HepG2 (cell line): ENCODE measurements around the gene TMEM167B. TPM values are rescaled to one million over a fixed set of nuclear protein-coding genes. Genes with fewer than 3 reads are reported as not detected.
A peak's percentile ranks its signal among the peaks of the same experiment; 100 is the strongest.

ENCODE experiments used
- GABPB1 ChIP-seq: IDR thresholded peaks from 2 replicates; pipeline ENCODE4 v1.6.1; 2016; ENCODE audit warnings: mild to moderate bottlenecking, missing genetic modification reagents, moderate library complexity, missing compliant biosample characterization
- HOXA5 ChIP-seq: sonication (generic); formaldehyde crosslinking; IDR thresholded peaks from 2 replicates; pipeline ENCODE4 v1.4.0; 2020; ENCODE audit warnings: missing genetic modification reagents
- ISL2 ChIP-seq: sonication (generic); formaldehyde crosslinking; IDR thresholded peaks from 2 replicates; pipeline ENCODE4 v1.5.0; 2020; ENCODE audit warnings: missing genetic modification reagents
- MIER2 ChIP-seq: IDR thresholded peaks from 2 replicates; pipeline ENCODE4 v1.6.1; 2016; ENCODE audit warnings: missing biosample characterization, missing genetic modification reagents
- NAIF1 ChIP-seq: sonication (generic); formaldehyde crosslinking; IDR thresholded peaks from 2 replicates; pipeline ENCODE4 v1.5.0; 2020; ENCODE audit warnings: mild to moderate bottlenecking, missing genetic modification reagents, borderline replicate concordance
- SMARCC2 ChIP-seq: fragments of 450-650 bp; IDR thresholded peaks from 2 replicates; pipeline ENCODE4 v1.6.1; 2017; ENCODE audit warnings: antibody characterized with exemption, mild to moderate bottlenecking
- SSRP1 ChIP-seq: IDR thresholded peaks from 2 replicates; pipeline ENCODE4 v1.6.1; 2016; ENCODE audit warnings: control low read depth
- TEAD3 ChIP-seq: optimal IDR thresholded peaks from 2 replicates; pipeline ENCODE3; 2016; ENCODE audit warnings: borderline replicate concordance
- TSC22D2 ChIP-seq: sonication (generic); formaldehyde crosslinking; IDR thresholded peaks from 2 replicates; pipeline ENCODE4 v1.5.1; 2020; ENCODE audit warnings: missing genetic modification reagents, mild to moderate bottlenecking, borderline replicate concordance
- WIZ ChIP-seq: sonication (generic); formaldehyde crosslinking; IDR thresholded peaks from 2 replicates; pipeline ENCODE4 v1.5.1; 2020; ENCODE audit warnings: mild to moderate bottlenecking, missing genetic modification reagents
- ZFYVE20 ChIP-seq: sonication (generic); formaldehyde crosslinking; IDR thresholded peaks from 2 replicates; pipeline ENCODE4 v1.8.0; 2023; ENCODE audit warnings: low read depth, mild to moderate bottlenecking, moderate library complexity, missing genetic modification reagents, borderline replicate concordance
- ZNF343 ChIP-seq: sonication (generic); formaldehyde crosslinking; IDR thresholded peaks from 2 replicates; pipeline ENCODE4 v1.4.0; 2020; ENCODE audit warnings: mild to moderate bottlenecking, missing genetic modification reagents
- ZNF510 ChIP-seq: sonication (generic); formaldehyde crosslinking; IDR thresholded peaks from 2 replicates; pipeline ENCODE4 v1.4.0; 2020; ENCODE audit warnings: low read depth, mild to moderate bottlenecking, missing genetic modification reagents
- ZNF615 ChIP-seq: sonication (generic); formaldehyde crosslinking; IDR thresholded peaks from 2 replicates; pipeline ENCODE4 v1.5.0; 2020; ENCODE audit warnings: mild to moderate bottlenecking, missing genetic modification reagents, borderline replicate concordance
- polyA plus RNA-seq, 8 experiments: library from polyadenylated mRNA; depleted of rRNA in 3 of 8; stranded (reverse) in 7 of 8; unstranded in 1 of 8; fragments of >200 nt; fragmentation: Illumina TruSeq in 4 of 8; extraction: Trizol in 4 of 8; gene quantifications; 2 replicates each; pipeline versions ENCODE4 v1.2.1 to v1.2.3, GENCODE V29; 2011 to 2016; ENCODE audit warnings: low read depth in 4 of 8, missing spikeins in 1 of 8, mixed read lengths in 1 of 8; ENCODE audit not compliant: insufficient read depth in 1 of 8
- total RNA-seq, 5 experiments: library from RNA; depleted of rRNA; stranded (reverse); fragments of >200 nt; fragmentation: Illumina TruSeq; extraction: Trizol; gene quantifications; 2 replicates each; pipeline ENCODE4 v1.2.3, GENCODE V29; 2016; ENCODE audit warnings: low read depth in 1 of 5
- TF ChIP-seq, protein P1 (sequence below): sonication (generic); formaldehyde crosslinking; IDR thresholded peaks from 2 replicates; pipeline ENCODE4 v1.4.0; 2020; ENCODE audit warnings: missing genetic modification reagents
- TF ChIP-seq, protein P2 (sequence below): IDR thresholded peaks from 2 replicates; pipeline ENCODE4 v1.6.1; 2016; ENCODE audit warnings: mild to moderate bottlenecking
- TF ChIP-seq, protein P3 (sequence below): sonication (generic); IDR thresholded peaks from 2 replicates; pipeline ENCODE4 v1.6.1; 2016; ENCODE audit warnings: low read depth, borderline replicate concordance
- TF ChIP-seq, protein P4 (sequence below): sonication (generic); formaldehyde crosslinking; IDR thresholded peaks from 2 replicates; pipeline ENCODE4 v1.4.0; 2020; ENCODE audit warnings: missing genetic modification reagents

Gene TMEM167B
- total and polyA plus RNA-seq, 2 of the 13 experiments (the other 11 are each of a cell fraction or from before 2014, with no cell fraction given): 9.5 to 22.4 TPM

DNA sequence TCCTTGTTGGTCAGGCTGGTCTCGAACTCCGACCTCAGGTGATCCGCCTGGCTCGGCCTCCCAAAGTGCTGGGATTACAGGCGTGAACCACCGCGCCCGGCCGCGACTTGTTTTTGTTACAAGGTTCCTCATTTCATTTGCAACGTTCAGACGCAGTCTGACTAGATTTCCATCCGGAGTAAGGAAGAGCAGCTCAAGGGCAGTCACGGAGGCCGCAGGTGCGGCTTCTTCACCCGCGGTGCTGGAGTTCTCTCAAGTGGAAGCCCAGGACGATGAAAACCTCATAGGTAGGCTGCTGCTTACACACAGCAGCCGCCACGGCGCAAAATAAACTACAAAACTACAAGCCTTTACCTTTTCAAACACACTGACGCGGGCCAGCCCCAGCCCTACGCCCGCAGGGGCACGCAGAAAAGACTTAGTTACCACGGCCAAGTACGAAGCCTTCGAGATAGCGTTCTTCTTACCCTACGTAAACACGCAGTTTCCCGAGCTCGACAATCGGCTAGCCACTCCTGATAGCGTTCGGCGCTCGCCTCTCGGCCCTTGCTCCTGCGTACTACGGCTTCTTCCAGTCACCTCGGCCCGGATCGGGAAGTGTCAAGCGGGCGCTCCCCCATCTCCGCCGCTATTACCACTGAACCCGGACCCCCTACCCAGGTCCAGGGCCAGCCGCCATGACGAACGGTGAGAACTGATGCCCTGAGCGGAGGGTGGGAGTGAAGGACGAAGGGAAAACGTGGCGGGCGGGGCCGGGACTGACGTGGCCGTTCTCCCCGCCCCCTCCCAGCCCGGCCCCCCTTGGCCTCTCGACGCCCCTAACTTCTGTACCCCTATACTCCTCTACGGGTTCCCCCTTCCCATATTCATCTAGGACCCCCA lies at the start of gene TMEM167B (continued):
- TF ChIP-seq, protein P1, sequence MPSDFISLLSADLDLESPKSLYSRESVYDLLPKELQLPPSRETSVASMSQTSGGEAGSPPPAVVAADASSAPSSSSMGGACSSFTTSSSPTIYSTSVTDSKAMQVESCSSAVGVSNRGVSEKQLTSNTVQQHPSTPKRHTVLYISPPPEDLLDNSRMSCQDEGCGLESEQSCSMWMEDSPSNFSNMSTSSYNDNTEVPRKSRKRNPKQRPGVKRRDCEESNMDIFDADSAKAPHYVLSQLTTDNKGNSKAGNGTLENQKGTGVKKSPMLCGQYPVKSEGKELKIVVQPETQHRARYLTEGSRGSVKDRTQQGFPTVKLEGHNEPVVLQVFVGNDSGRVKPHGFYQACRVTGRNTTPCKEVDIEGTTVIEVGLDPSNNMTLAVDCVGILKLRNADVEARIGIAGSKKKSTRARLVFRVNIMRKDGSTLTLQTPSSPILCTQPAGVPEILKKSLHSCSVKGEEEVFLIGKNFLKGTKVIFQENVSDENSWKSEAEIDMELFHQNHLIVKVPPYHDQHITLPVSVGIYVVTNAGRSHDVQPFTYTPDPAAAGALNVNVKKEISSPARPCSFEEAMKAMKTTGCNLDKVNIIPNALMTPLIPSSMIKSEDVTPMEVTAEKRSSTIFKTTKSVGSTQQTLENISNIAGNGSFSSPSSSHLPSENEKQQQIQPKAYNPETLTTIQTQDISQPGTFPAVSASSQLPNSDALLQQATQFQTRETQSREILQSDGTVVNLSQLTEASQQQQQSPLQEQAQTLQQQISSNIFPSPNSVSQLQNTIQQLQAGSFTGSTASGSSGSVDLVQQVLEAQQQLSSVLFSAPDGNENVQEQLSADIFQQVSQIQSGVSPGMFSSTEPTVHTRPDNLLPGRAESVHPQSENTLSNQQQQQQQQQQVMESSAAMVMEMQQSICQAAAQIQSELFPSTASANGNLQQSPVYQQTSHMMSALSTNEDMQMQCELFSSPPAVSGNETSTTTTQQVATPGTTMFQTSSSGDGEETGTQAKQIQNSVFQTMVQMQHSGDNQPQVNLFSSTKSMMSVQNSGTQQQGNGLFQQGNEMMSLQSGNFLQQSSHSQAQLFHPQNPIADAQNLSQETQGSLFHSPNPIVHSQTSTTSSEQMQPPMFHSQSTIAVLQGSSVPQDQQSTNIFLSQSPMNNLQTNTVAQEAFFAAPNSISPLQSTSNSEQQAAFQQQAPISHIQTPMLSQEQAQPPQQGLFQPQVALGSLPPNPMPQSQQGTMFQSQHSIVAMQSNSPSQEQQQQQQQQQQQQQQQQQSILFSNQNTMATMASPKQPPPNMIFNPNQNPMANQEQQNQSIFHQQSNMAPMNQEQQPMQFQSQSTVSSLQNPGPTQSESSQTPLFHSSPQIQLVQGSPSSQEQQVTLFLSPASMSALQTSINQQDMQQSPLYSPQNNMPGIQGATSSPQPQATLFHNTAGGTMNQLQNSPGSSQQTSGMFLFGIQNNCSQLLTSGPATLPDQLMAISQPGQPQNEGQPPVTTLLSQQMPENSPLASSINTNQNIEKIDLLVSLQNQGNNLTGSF (CRISPR knock-in tag): 0 out of 2 replicates have a peak, but pooled peaks have one; percentile 29
- TF ChIP-seq WIZ (CRISPR knock-in tag) (peak; percentile 85; the same call in 1 of the 2 replicates), TEAD3 (CRISPR knock-in tag) (peak; percentile 71), ISL2 (CRISPR knock-in tag) (peak; percentile 27; the same call in 1 of the 2 replicates), TSC22D2 (peak; percentile 50; the same call in 1 of the 2 replicates), HOXA5 (CRISPR knock-in tag) (peak; percentile 36; the same call in 1 of the 2 replicates), GABPB1 (CRISPR knock-in tag) (peak; percentile 87), ZNF615 (no peak; the same call in 1 of the 2 replicates), SMARCC2 (no peak), NAIF1 (CRISPR knock-in tag) (peak; percentile 98), SSRP1 (CRISPR knock-in tag) (no peak), ZFYVE20 (CRISPR knock-in tag) (no peak), ZNF343 (CRISPR knock-in tag) (no peak), MIER2 (CRISPR knock-in tag) (peak; percentile 57; the same call in 1 of the 2 replicates), ZNF510 (no peak; the same call in 1 of the 2 replicates)
- TF ChIP-seq, protein P2, sequence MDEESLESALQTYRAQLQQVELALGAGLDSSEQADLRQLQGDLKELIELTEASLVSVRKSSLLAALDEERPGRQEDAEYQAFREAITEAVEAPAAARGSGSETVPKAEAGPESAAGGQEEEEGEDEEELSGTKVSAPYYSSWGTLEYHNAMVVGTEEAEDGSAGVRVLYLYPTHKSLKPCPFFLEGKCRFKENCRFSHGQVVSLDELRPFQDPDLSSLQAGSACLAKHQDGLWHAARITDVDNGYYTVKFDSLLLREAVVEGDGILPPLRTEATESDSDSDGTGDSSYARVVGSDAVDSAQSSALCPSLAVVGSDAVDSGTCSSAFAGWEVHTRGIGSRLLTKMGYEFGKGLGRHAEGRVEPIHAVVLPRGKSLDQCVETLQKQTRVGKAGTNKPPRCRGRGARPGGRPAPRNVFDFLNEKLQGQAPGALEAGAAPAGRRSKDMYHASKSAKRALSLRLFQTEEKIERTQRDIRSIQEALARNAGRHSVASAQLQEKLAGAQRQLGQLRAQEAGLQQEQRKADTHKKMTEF: peak; percentile 84
- TF ChIP-seq, protein P3, sequence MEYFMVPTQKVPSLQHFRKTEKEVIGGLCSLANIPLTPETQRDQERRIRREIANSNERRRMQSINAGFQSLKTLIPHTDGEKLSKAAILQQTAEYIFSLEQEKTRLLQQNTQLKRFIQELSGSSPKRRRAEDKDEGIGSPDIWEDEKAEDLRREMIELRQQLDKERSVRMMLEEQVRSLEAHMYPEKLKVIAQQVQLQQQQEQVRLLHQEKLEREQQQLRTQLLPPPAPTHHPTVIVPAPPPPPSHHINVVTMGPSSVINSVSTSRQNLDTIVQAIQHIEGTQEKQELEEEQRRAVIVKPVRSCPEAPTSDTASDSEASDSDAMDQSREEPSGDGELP: no peak; the same call in 1 of the 2 replicates
- TF ChIP-seq, protein P4, sequence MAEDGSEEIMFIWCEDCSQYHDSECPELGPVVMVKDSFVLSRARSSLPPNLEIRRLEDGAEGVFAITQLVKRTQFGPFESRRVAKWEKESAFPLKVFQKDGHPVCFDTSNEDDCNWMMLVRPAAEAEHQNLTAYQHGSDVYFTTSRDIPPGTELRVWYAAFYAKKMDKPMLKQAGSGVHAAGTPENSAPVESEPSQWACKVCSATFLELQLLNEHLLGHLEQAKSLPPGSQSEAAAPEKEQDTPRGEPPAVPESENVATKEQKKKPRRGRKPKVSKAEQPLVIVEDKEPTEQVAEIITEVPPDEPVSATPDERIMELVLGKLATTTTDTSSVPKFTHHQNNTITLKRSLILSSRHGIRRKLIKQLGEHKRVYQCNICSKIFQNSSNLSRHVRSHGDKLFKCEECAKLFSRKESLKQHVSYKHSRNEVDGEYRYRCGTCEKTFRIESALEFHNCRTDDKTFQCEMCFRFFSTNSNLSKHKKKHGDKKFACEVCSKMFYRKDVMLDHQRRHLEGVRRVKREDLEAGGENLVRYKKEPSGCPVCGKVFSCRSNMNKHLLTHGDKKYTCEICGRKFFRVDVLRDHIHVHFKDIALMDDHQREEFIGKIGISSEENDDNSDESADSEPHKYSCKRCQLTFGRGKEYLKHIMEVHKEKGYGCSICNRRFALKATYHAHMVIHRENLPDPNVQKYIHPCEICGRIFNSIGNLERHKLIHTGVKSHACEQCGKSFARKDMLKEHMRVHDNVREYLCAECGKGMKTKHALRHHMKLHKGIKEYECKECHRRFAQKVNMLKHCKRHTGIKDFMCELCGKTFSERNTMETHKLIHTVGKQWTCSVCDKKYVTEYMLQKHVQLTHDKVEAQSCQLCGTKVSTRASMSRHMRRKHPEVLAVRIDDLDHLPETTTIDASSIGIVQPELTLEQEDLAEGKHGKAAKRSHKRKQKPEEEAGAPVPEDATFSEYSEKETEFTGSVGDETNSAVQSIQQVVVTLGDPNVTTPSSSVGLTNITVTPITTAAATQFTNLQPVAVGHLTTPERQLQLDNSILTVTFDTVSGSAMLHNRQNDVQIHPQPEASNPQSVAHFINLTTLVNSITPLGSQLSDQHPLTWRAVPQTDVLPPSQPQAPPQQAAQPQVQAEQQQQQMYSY (CRISPR knock-in tag): no peak; the same call in 1 of the 2 replicates
